ENCODE results near the gene CDCA8.

GRCh38 chr1:37677808-37678207, 14.5 kb upstream of the CDCA8 start:
- no peak for TF ChIP-seq EZH2 (IDR thresholded peaks at IDR 0.05)
- TF ChIP-seq POLR2AphosphoS5 (IDR thresholded peaks at IDR 0.05; ENCODE audit: borderline replicate concordance, low read depth, low read length) = no peak
- no peak for TF ChIP-seq FOXP2 (optimal IDR thresholded peaks at IDR 0.05; ENCODE audit: control extremely low read depth, extremely low read length, insufficient read depth)
